MM.1S (cell line): Measurements from ENCODE around the gene G6PC1.
A peak's percentile ranks its signal among the peaks of the same experiment; 100 is the strongest.

Source experiments
- DNase-seq: peaks from one replicate; pipeline ENCODE4 v3.0.0-alpha.2; 2015
- H2AFZ ChIP-seq: fragments of 300-600 bp; sonication (generic); 2 replicates; pipeline ENCODE4 v1.6.0; 2016; ENCODE audit warnings: antibody characterized with exemption, low read length
- H3F3A ChIP-seq: fragments of 300-600 bp; sonication (generic); 2 replicates; pipeline ENCODE4 v1.6.1; 2016; ENCODE audit warnings: mild to moderate bottlenecking, antibody characterized with exemption, low read length, moderate library complexity, mixed read lengths; ENCODE audit not compliant: insufficient read depth
- H3K27ac ChIP-seq: fragments of 300-600 bp; sonication (generic); 2 replicates; pipeline ENCODE4 v1.5.1; 2016; ENCODE audit warnings: mild to moderate bottlenecking, low read length
- H3K27me3 ChIP-seq: fragments of 300-600 bp; sonication (generic); replicated peaks from 2 replicates; pipeline ENCODE4 v1.6.0; 2016; ENCODE audit warnings: low read length; ENCODE audit not compliant: insufficient read depth
- H3K36me3 ChIP-seq: fragments of 300-600 bp; sonication (generic); replicated peaks from 2 replicates; pipeline ENCODE4 v1.6.1; 2016; ENCODE audit warnings: mild to moderate bottlenecking, low read length, mixed read lengths; ENCODE audit not compliant: insufficient read depth
- H3K4me1 ChIP-seq: fragments of 300-600 bp; sonication (generic); 2 replicates; pipeline ENCODE4 v1.6.1; 2016; ENCODE audit warnings: low read length, mixed read lengths
- H3K4me2 ChIP-seq: fragments of 300-600 bp; sonication (generic); 2 replicates; pipeline ENCODE4 v1.6.0; 2016; ENCODE audit warnings: low read depth, low read length
- H3K4me3 ChIP-seq: fragments of 300-600 bp; sonication (generic); 2 replicates; pipeline ENCODE4 v1.5.1; 2016; ENCODE audit warnings: low read length, mixed read lengths
- H3K79me2 ChIP-seq: fragments of 300-600 bp; sonication (generic); 2 replicates; pipeline ENCODE4 v1.6.1; 2016; ENCODE audit warnings: mixed run types, low read length, mixed read lengths
- H3K9ac ChIP-seq: fragments of 300-600 bp; sonication (generic); 2 replicates; pipeline ENCODE4 v1.6.1; 2016; ENCODE audit warnings: low read length, mixed read lengths
- H3K9me2 ChIP-seq: fragments of 300-600 bp; sonication (generic); replicated peaks from 2 replicates; pipeline ENCODE4 v1.6.1; 2016; ENCODE audit warnings: mild to moderate bottlenecking, low read length, mixed read lengths; ENCODE audit not compliant: insufficient read depth
- H3K9me3 ChIP-seq: fragments of 300-600 bp; sonication (generic); replicated peaks from 2 replicates; pipeline ENCODE4 v1.6.1; 2016; ENCODE audit warnings: mild to moderate bottlenecking, low read length, mixed read lengths; ENCODE audit not compliant: insufficient read depth
- H4K20me1 ChIP-seq: fragments of 300-600 bp; sonication (generic); 2 replicates; pipeline ENCODE4 v1.6.1; 2016; ENCODE audit warnings: mild to moderate bottlenecking, low read length, moderate library complexity, mixed read lengths; ENCODE audit not compliant: insufficient read depth
- CTCF ChIP-seq: fragments of 300-600 bp; sonication (generic); IDR thresholded peaks from 2 replicates; pipeline ENCODE4 v1.5.1; 2016; ENCODE audit warnings: antibody characterized with exemption, low read length, mixed read lengths
- EZH2 ChIP-seq: fragments of 300-600 bp; sonication (generic); optimal IDR thresholded peaks from 2 replicates; pipeline ENCODE3; 2017; ENCODE audit warnings: low read depth, mild to moderate bottlenecking, antibody characterized with exemption, low read length, mixed read lengths
- EZH2phosphoT487 ChIP-seq: fragments of 300-600 bp; sonication (generic); IDR thresholded peaks from 2 replicates; pipeline ENCODE4 v1.6.1; 2018; ENCODE audit warnings: antibody characterized with exemption, low read length

G6PC1 gene

GRCh38 chr17:42928714-42929496 is 28.3 kb downstream of the G6PC1 start:
- no peak overlapping the region for H3K4me2 ChIP-seq
- H4K20me1 ChIP-seq = no peaks in the 10 kb centered on the region
- TF ChIP-seq CTCF (peak; percentile 65), EZH2phosphoT487 (no peak)
- H3K9ac ChIP-seq = no peak overlapping the region
- no peaks in the 10 kb centered on the region for H3K9me2 ChIP-seq
- H3K79me2 ChIP-seq = no peaks in the 10 kb centered on the region
- H3K27ac ChIP-seq = no peak overlapping the region
- H3K9me3 ChIP-seq = no peaks in the 10 kb centered on the region
- peak; percentile 75 for DNase-seq
- H3F3A ChIP-seq = peaks cover 5% of the 10 kb centered on the region; the same call in 1 of the 2 replicates
- peaks cover 14% of the 10 kb centered on the region for H3K4me1 ChIP-seq
- H2AFZ ChIP-seq = peak overlapping the region; percentile 37; the same call in 1 of the 2 replicates
- no peak overlapping the region for H3K4me3 ChIP-seq
- no peaks in the 10 kb centered on the region for H3K27me3 ChIP-seq
- H3K36me3 ChIP-seq = no peaks in the 10 kb centered on the region

GRCh38 chr17:42929497-42929844 is 28.9 kb downstream of the G6PC1 start:
- Histone ChIP-seq H3F3A (peaks cover 5% of the 10 kb centered on the region; the same call in 1 of the 2 replicates), H3K36me3 (no peaks in the 10 kb centered on the region), H3K4me3 (no peak overlapping the region), H3K9ac (no peak overlapping the region), H3K4me2 (no peak overlapping the region), H3K9me2 (no peaks in the 10 kb centered on the region), H4K20me1 (no peaks in the 10 kb centered on the region), H3K9me3 (no peaks in the 10 kb centered on the region), H3K27ac (no peak overlapping the region), H2AFZ (no peak overlapping the region), H3K27me3 (no peaks in the 10 kb centered on the region), H3K4me1 (peaks cover 14% of the 10 kb centered on the region), H3K79me2 (no peaks in the 10 kb centered on the region)
- no peak for DNase-seq
- no peak for TF ChIP-seq CTCF
- TF ChIP-seq EZH2phosphoT487 = no peak
- no peak for TF ChIP-seq EZH2

- no peaks in the 10 kb centered on the region for H3K79me2 ChIP-seq
- peak; percentile 56 for DNase-seq
- no peak overlapping the region for H3K27ac ChIP-seq
- no peak overlapping the region for H3K4me3 ChIP-seq
- TF ChIP-seq EZH2phosphoT487 = no peak
- peak; percentile 69 for TF ChIP-seq CTCF
- TF ChIP-seq EZH2 = no peak
- H3K36me3 ChIP-seq = no peaks in the 10 kb centered on the region
- H4K20me1 ChIP-seq = no peaks in the 10 kb centered on the region
- no peak overlapping the region for H3K9ac ChIP-seq
- no peaks in the 10 kb centered on the region for H3K9me3 ChIP-seq
- H3F3A ChIP-seq = no peaks in the 10 kb centered on the region
- no peak overlapping the region for H3K4me2 ChIP-seq
- H3K4me1 ChIP-seq = no peaks in the 10 kb centered on the region
- no peaks in the 10 kb centered on the region for H3K9me2 ChIP-seq
- H3K27me3 ChIP-seq = no peaks in the 10 kb centered on the region
- no peak overlapping the region for H2AFZ ChIP-seq
Observed at GRCh38 chr17:42937712-42938596, 37.4 kb downstream of the G6PC1 start.
